GM23338 (cell line): ENCODE data around the gene OTOG.

Source experiments
- CTCF ChIP-seq, 2 experiments: fragments of 200-600 bp in 1 of 2; sonication (generic) in 1 of 2; conservative IDR thresholded peaks; 2 replicates each; pipeline versions ENCODE4 v1.5.1 to v1.6.1; 2016 to 2017; ENCODE audit warnings: antibody characterized with exemption in 2 of 2, low read depth in 2 of 2, mild to moderate bottlenecking in 2 of 2, moderate library complexity in 1 of 2
- REST ChIP-seq: IDR thresholded peaks from one replicate; pipeline ENCODE4 v1.6.1; 2018; ENCODE audit warnings: antibody characterized with exemption; ENCODE audit not compliant: unreplicated experiment

GRCh38 chr11:17528906-17529843 is 17.9 kb upstream of the OTOG start:
- TF ChIP-seq CTCF (conservative IDR thresholded peaks at IDR 0.05; ENCODE audit: low read depth in 2 of 2) (no peak), REST (no peak)
